IMR-90 (cell line): ENCODE measurements around the gene KRT33A.

Experiments used
- CTCF ChIP-seq: conservative IDR thresholded peaks from 2 replicates; pipeline ENCODE4 v1.5.1; 2012; ENCODE audit warnings: mild to moderate bottlenecking, low read depth, low read length, improper control_type of control experiment
- FOS ChIP-seq: fragments of 150-350 bp; IDR thresholded peaks from 2 replicates; pipeline ENCODE4 v1.6.1; 2016; ENCODE audit warnings: low read depth, low read length
- POLR2A ChIP-seq: IDR thresholded peaks from 2 replicates; pipeline ENCODE4 v1.6.1; 2012; ENCODE audit warnings: mild to moderate bottlenecking, low read depth, low read length
- RAD21 ChIP-seq: IDR thresholded peaks from 2 replicates; pipeline ENCODE4 v1.6.1; 2012; ENCODE audit warnings: low read length, improper control_type of control experiment

GRCh38 chr17:41308918-41309359 is 41.7 kb downstream of the KRT33A start, which contains the start of gene KRTAP16-1:
- TF ChIP-seq CTCF (no peak), RAD21 (no peak), POLR2A (no peak), FOS (no peak)
